IPS DF 6.9 (cell line): Measurements from ENCODE around the gene BCAP31.

ENCODE experiments used
- DNase-seq: peaks from one replicate; pipeline ENCODE4 v3.0.0-alpha.2; 2013; ENCODE audit warnings: low read depth, low spot score
- H3K27ac ChIP-seq: one replicate; pipeline ENCODE4 v1.5.1; 2013; ENCODE audit warnings: low read length, control low read depth
- H3K27me3 ChIP-seq: 2 replicates; pipeline ENCODE4 v1.6.1; 2013; ENCODE audit warnings: mild to moderate bottlenecking, low read length; ENCODE audit not compliant: control insufficient read depth, insufficient read depth
- H3K36me3 ChIP-seq: 2 replicates; pipeline ENCODE4 v1.6.1; 2013; ENCODE audit warnings: low read length; ENCODE audit not compliant: control insufficient read depth, insufficient read depth
- H3K4me1 ChIP-seq: 2 replicates; pipeline ENCODE4 v1.6.1; 2013; ENCODE audit warnings: low read length; ENCODE audit not compliant: control insufficient read depth, insufficient read depth
- H3K4me3 ChIP-seq: 2 replicates; pipeline ENCODE4 v1.5.1; 2013; ENCODE audit warnings: mild to moderate bottlenecking, low read length
- H3K9me3 ChIP-seq: 2 replicates; pipeline ENCODE4 v1.6.1; 2013; ENCODE audit warnings: low read length, inconsistent platforms; ENCODE audit not compliant: control insufficient read depth, insufficient read depth
- WGBS: extraction: QIAGEN DNeasy Blood & Tissue Kit; methylation state at CpG from one replicate; pipeline ENCODE4 v1.1.7; 2013; ENCODE audit warnings: mixed read lengths, missing lambda C conversion rate; ENCODE audit not compliant: insufficient read length, insufficient coverage; 5-methylcytosine and 5-hydroxymethylcytosine counted together

Gene BCAP31

GRCh38 chrX:153662266-153662665, 61.9 kb downstream of the BCAP31 start:
- no CpG with 5 or more reads among the region's 31 CpGs for WGBS

DNA sequence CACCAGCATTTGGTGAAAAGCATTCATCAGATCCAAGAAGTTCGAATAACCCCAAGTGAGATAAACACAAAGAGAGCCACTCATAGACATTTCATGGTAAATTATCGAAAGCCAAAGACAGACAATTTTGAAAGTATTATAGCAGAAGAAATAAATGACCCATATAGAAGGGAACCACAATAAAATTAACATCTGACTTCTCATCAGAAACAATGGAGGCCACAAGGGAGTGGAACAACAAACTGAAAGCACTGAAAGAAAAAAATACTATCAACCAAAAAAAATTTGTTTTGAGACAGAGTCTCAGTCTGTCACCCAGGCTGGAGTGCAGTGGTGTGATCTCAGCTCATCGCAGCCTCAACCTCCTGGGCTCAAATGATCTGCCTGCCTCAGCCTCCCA, 64.9 kb downstream of the BCAP31 start:
- Histone ChIP-seq H3K4me1 (no peaks in the 10 kb centered on the region), H3K27ac (no peak overlapping the region), H3K27me3 (no peaks in the 10 kb centered on the region), H3K9me3 (no peaks in the 10 kb centered on the region), H3K4me3 (no peak overlapping the region), H3K36me3 (no peaks in the 10 kb centered on the region)
- no peak for DNase-seq
- no CpG with 5 or more reads among the region's 3 CpGs for WGBS

More at GRCh38 chrX:153662266-153662665, 61.9 kb downstream of the BCAP31 start:
- Histone ChIP-seq H3K27ac (no peak overlapping the region), H3K27me3 (no peaks in the 10 kb centered on the region), H3K9me3 (no peaks in the 10 kb centered on the region), H3K4me3 (no peak overlapping the region; the same call in 1 of the 2 replicates), H3K36me3 (no peaks in the 10 kb centered on the region), H3K4me1 (no peaks in the 10 kb centered on the region)
- no peak for DNase-seq

DNA sequence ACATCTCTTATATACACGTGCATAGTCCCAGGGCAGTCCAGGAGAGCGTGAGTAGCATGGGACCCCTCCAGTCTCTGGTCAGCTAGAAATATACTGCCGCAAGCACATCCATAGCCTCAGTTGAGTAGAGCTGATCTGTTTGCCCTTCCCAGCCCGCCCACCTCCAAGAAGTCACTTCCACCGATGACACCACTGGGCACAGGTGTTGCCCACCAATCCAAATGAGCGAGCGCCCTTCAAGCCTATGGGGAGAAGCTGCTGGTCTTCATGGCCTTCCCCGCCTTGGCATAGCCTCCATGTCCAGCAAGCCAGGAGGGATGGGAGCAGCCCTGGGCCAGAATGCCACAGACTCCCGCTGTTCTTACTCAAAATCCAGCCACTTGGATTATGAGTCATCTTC, 67.0 kb downstream of the BCAP31 start:
- no peak overlapping the region for H3K27ac ChIP-seq
- H3K9me3 ChIP-seq, result no peaks in the 10 kb centered on the region
- no CpG with 5 or more reads among the region's 9 CpGs for WGBS
- H3K36me3 ChIP-seq, result no peaks in the 10 kb centered on the region
- no peaks in the 10 kb centered on the region for H3K27me3 ChIP-seq
- no peak overlapping the region for H3K4me3 ChIP-seq
- no peaks in the 10 kb centered on the region for H3K4me1 ChIP-seq
- DNase-seq, result no peak

DNA sequence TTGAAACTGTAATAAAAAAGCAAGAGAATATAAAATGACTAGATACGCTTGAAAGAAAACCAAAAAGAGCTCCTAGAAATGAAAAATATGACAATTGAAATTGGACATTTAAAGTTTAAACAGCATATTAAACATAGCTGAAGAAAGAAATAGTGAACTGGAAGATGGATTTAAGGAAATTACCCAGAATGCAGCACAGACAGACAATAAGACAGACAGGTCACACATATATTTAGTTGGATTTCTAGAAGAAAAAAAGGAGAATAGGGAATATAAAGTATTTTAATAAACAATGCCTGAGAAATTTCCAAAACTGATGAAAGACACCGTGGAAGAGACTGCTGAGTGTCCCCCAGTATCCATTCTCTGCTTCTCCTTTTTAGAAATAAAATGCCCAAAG, 70.6 kb downstream of the BCAP31 start:
- no peak for DNase-seq
- WGBS, result no CpG with 5 or more reads among the region's 2 CpGs
- H3K27ac ChIP-seq, result no peak overlapping the region
- H3K4me1 ChIP-seq, result 0 out of 2 replicates have a peak, but pooled peaks cover 2% of the 10 kb centered on the region
- H3K27me3 ChIP-seq, result peaks cover 6% of the 10 kb centered on the region
- H3K36me3 ChIP-seq, result no peaks in the 10 kb centered on the region
- no peaks in the 10 kb centered on the region for H3K9me3 ChIP-seq
- H3K4me3 ChIP-seq, result no peak overlapping the region

- no peak overlapping the region for H3K4me3 ChIP-seq
- H3K27ac ChIP-seq, result no peak overlapping the region
- no peak for DNase-seq
- no CpG with 5 or more reads among the region's 9 CpGs for WGBS
- H3K4me1 ChIP-seq, result peaks cover 3% of the 10 kb centered on the region; the same call in 1 of the 2 replicates
- no peaks in the 10 kb centered on the region for H3K36me3 ChIP-seq
- H3K9me3 ChIP-seq, result no peaks in the 10 kb centered on the region
- peaks cover 18% of the 10 kb centered on the region for H3K27me3 ChIP-seq
These were observed 72.6 kb downstream of the BCAP31 start for GRCh38 chrX:153651540-153652079.

DNA sequence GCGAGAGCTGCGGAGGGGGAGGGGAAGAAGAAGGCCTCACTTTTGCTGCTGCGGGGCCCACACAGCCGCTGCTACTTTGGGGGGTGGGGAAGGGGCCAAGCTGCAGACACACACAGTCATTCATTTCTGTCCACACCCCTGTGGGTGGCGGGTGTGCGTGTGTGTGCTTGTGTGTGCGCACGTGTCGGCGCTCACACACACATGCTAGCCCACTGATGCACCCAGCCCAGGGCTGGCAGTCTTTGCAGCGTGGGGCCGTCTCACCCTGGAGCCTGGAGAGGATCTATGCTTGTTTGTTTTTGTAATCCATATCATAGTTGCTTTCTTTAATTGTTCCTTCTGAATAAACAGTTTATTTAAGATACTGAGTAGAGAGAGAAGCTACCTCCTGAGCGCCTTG, 73.2 kb downstream of the BCAP31 start:
- no CpG with 5 or more reads among the region's 13 CpGs for WGBS
- no peaks in the 10 kb centered on the region for H3K36me3 ChIP-seq
- H3K4me1 ChIP-seq, result peaks cover 3% of the 10 kb centered on the region; the same call in 1 of the 2 replicates
- no peaks in the 10 kb centered on the region for H3K9me3 ChIP-seq
- no peak overlapping the region for H3K27ac ChIP-seq
- DNase-seq, result no peak
- H3K27me3 ChIP-seq, result peaks cover 25% of the 10 kb centered on the region
- no peak overlapping the region for H3K4me3 ChIP-seq
